Stimulated activated naive CD4-positive, alpha-beta T cell treated with Interleukin-2 at 50 U/mL for 16 hours (primary cell): Measurements from ENCODE around the gene UGT1A9.
"Not testable (repeated sequence)": the region's sequence is repeated elsewhere in the genome, so short reads cannot be mapped to it uniquely, and the experiment has no call there.

Experiments
- DNase-seq: peaks from one replicate; lab custom pipeline; 2025; lab: John Stamatoyannopoulos, UW

Gene UGT1A9

DNA sequence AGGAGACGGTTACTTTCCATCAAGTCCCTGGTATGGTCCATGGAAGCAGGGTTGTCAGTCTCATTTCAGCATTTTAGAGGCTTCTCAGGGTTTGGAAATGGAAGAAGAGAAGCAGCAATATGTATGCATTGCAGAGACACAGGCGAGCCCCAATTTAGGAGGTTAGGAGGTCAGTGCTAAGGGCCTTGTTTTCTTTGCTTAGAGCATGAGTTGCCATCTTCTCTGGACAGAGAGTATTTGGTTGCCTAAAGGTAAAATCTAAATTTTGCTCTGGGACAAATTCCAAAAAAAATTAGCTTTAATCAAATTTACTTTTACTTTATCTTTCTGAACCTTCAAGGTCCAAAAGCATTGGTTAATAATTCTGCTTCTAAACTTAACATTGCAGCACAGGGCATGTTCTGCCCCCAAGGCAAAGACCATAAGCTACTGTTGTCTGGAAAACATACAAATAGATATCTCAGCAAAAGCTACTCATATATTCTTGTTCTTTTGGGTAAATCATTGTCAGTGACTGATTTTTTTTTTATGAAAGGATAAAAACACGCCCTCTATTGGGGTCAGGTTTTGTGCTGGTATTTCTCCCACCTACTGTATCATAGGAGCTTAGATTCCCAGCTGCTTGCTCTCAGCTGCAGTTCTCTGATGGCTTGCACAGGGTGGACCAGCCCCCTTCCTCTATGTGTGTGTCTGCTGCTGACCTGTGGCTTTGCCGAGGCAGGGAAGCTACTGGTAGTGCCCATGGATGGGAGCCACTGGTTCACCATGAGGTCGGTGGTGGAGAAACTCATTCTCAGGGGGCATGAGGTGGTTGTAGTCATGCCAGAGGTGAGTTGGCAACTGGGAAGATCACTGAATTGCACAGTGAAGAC, at the start of gene UGT1A9:
TSS of gene UGT1A9 (plus strand) at position 609 of the 872 bp plus-strand sequence. CDS start at position 646, 37 bp downstream.
- DNase-seq, result no peak

DNA sequence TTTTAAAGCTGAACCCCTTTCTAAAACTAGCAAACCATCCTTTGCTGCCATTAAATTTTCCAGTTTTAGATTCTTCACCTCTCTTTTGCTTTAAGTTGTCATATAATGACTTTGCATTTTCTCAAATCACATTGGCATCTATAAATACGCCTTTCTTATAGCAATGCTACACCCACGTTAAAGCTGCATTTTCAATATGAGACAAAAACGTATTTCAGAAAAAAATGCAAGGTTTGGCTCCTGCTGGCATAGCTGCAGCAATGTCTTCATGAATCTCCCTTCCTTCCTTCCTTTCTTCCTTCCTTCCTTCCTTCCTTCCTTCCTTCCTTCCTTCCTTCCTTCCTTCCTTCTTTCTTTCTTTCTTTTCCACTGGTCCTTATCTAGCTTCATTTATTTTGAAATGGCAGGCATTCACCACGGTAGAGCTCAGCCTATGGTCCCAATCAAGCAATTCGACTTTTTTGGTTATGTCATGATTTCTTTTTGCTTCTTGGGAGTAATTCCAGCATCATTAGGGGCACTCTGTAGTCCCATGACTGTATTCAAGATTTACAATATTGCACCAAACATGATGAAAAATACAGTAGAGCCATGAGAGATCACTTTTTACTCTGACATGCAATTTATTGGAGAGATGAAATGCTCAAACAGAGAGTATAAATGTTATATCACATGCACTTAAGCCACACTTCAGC, 44.2 kb upstream of the UGT1A9 start:
- no peak for DNase-seq

DNA sequence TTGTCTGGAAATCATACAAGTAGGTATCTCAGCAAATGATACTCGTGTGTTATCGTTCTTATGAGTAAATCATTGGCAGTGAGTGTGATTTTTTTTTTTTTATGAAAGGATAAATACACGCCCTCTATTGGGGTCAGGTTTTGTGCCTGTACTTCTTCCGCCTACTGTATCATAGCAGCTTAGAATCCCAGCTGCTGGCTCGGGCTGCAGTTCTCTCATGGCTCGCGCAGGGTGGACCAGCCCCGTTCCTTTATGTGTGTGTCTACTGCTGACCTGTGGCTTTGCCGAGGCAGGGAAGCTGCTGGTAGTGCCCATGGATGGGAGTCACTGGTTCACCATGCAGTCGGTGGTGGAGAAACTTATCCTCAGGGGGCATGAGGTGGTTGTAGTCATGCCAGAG, 35.4 kb upstream of the UGT1A9 start, which contains the start of gene UGT1A10:
TSS of gene UGT1A10 (plus strand) at position 143 of the 400 bp plus-strand sequence. CDS start at position 218, 75 bp downstream.
- DNase-seq, result not testable (repeated sequence)

DNA sequence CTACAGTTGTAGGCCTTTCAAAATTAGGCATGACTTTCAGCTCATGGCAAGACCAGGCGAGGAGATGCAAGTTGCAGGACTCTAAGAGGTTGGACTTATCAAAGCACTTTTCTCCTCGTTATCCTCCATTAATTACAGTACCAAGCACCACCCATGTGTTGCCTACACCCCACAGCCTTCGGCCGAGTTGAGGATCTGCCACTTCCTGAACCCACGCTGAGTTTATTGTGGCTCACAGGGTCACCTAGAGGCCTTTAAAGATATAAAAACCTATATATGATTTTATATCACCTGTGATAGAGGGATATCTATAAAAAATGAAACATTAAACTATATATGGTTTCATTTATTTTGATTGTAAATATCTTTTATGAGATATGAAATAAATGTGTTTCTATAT, 32.9 kb upstream of the UGT1A9 start:
- no peak for DNase-seq

DNA sequence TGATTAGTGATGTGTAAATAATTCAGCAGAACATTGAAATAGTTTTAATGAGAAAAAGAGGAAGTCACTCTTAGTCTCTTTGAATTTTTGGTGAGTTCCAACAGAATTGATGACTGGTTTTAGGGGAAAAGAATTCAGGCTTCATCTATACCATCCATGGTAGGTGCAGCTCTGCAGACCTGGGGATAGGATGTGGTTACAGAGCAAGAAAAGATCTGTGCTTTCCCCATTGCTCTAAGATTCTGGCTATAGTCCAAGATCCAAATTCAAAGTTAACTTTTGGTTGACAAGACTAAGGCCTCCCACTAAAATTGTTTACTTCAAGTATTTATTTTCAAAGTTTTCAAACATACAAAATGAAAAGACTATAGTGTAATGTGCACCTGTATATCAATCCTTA, 31.8 kb upstream of the UGT1A9 start:
- DNase-seq, result no peak

DNA sequence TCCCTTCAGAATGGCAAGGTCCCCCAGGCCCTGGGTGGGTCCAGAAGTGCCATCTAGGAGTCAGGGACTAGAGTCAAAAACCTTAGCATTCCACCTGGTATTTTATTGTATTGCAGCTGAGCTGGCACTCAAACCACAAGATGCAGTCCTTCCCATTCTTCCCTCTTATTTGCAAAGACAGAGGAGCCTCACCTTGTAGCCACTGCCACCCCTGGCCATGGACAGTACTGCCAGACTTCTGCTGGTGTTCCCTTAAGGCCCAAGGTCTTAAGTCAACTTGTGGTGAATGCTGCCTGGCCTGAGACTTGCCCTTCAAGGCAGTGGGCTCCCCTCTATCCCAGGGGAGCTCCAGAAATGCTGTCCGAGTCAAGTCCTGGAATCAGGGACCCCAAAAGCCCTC, 28.6 kb upstream of the UGT1A9 start:
- no peak for DNase-seq

DNA sequence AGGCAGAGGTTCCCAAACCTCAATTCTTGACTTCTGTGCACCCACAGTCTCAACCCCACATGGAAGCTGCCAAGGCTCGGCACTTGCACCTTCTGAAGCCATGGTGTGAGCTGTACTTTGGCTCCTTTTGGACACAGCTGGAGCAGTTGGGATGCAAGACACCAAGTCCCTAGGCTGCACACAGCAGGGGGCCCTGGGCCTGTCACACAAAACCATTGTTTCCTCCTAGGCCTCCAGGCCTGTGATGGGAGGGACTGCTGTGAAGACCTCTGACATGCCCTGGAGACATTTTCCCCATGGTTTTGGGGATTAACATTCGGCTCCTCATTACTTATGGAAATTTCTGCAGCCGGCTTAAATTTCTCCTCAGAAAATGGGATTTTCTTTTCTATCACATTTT, 25.7 kb upstream of the UGT1A9 start:
- not testable (repeated sequence) for DNase-seq

DNA sequence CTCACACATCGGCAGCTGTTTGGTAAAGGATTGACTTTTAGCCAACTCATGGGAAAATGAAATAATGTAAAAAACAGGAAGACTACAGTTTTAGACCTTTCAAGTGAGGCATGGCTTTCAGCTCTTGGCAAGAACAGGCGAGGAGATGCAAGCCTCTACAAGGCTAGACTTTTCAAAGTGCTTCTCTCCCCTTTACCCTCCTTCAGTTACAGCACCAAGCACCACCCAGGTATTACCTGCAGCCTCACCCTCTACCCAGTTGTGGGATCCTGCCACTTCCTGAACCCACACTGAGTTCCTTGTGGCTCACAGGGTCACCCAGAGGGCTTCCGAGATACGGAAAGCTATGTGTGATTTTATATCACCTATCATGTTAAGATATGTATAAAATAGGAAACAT, 20.7 kb upstream of the UGT1A9 start:
- no peak for DNase-seq

DNA sequence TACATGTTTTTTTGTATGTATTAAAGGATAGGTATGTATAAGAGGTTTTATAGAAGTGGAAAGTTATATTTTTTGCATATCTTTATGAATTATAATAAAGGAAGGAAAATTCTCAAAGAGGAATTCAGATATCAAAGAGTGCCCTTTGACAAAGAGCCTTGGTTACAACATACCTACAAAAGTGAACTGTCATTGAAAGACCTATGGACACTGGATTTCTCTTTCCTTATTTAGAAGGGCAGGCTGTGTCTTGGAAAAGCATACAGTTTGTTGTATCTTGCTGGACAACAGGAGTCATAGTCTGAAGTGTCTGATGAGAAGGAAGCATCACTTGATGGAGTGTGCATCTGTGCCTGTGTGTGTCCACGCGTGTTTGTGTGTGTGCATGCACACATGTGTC, 20.3 kb upstream of the UGT1A9 start:
- DNase-seq, result no peak

DNA sequence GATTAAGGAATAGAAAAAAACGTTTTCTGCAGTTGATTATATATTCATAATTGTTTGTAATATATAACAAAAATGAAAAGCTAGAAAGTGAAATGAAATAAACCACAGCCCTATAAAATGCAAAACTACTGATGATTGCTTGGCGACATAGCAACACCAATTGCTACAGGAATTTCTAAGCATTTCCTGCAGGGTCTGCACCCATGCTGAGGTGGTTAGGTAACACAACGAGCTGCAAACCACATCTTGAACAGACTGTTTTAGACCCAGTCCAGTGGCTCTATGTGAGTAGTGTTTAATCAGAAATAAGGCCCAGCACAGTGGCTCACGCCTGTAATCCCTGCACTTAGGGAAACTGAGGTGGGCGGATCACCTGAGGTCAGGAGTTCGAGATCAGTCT, 17.2 kb upstream of the UGT1A9 start:
- DNase-seq, result no peak

DNA sequence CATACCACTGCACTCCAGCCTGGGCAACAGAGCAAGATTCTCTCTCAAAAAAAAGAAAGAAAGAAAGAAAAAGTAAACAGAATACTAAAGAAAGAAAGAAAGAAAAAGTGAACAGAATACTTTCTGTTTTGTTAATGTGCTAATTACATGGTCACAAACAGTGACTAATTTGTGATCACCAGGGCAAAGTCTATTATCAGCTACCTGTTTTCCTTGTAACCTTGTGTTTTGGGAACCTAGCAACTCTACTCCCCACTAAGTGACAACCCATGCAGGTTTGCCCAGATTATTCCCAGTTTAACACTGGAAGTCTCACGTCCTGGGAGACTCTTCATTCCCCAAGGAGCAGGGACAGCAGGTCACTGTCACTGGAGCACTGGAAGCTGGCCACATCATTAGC, 16.7 kb upstream of the UGT1A9 start:
- DNase-seq, result no peak

DNA sequence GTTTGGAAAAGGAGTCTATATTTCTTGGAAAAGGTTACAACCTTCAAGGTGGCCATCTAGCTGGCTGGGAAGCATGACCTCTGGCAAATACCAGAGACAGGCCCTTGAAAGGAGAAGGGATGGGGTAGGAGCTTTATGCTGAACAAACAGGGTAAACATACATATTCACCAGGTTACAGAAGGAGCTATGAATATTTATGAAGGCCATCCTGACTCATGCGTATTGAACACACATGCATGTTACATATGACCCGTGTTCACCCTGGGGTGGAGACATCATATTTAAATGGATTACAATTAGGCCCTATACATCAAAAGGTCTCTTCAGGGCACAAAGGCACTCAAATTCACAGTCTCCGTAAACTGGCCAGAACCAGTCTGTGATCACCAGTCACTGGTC, 15.8 kb upstream of the UGT1A9 start:
- not testable (repeated sequence) for DNase-seq

DNA sequence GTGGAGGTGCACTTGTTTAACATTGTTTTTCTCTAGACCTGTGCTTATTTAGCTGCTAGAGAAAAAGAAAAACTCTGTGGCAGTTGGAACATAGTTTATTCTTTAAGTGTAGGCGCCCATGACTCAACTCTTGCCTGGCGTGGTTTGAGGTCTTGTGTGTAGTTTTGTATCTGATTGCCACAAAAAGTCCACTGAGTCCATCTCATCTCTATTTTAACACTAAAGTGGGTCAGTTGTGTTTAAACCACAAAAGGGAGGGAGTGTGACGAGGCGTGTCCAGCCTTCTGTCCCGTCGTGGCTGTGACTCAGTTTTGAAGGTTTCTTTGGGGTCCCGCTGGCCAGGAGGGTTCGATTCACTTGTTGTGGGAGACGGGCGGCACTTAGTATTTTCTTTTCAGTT, 15.3 kb upstream of the UGT1A9 start:
- DNase-seq, result no peak

DNA sequence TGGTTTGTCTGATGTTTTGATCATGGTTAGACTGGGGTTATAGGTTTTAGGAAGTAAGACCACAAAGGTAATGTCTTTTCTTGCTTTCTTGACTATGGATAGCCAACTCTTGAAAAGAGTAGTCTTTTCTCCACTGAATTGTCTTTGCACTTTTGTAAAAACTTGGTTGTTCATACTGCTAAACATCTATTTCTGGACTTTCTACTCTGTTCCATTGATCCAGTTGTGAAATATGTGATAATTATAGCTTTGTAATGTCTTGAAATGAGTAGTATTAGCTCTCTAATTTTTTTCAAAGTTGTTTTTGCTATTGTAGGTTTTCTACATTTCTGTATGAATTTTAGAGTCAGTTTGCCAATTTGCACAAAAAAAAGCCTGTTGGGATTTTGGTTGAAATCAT, 13.1 kb upstream of the UGT1A9 start:
- DNase-seq, result no peak

DNA sequence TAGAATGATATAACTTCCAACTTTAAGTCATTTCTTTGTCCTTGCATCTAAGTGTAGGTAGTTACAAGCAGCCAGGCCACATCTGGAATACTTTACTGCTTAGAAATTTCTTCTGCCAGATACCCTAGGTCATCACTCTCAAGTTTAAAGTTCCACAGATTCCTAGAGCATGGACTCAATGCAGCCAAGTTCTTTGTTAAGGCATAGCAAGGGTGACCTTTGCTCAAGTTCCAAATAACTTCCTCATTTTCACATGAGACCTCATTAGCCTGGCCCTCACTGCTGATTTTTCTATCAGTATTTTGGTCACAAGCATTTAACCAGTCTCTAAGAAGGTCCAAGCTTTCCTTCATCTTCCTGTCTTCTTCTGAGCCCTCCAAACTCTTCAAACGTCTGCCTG, 7.8 kb upstream of the UGT1A9 start:
- no peak for DNase-seq

DNA sequence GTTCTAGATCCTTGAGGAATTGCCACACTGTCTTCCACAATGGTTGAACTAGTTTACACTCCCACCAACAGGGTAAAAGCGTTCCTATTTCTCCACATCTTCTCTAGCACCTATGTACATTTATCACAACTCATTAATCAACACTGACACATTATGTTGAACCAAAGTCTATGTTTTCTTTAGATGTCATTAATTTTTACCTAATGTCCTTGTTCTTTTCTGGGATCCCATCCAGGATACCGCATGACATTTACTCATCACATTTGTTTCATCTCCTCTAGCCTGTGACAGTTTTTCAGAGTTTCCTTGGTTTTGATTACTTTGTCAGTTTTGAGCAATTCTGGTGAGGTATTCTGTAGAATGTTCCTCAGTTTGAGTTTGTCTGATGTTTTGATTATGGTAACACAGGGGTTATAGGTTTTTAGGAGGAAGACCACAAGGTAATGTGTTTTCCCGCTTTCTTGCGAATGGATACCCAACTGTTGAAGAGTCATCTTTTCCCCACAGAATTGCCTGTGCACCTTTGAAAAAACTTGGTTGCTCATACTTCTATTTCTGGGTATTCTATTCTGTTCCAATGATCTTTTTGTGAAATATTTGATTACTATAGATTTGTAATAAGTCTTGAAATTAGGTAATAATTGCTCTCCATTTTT, 3.0 kb upstream of the UGT1A9 start:
- DNase-seq, result no peak

DNA sequence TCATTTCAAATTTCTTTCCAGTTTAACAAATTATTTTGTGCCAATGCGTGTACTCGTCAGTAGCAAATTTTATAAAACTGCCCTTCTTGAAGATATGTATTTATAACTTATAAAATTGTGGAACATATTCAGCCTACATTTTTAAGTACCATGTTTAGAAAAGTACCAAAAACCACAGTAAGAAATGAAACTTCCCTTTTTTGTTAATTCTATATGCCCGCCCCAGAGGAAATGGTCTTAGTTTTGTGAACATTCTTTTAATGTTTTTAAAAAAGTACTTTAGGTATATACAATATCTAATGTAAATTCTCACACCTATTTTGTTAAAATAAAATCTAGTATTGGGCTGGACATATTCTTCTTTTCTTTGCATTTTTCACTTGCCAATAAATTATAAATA, 1.2 kb downstream of the UGT1A9 start:
- no peak for DNase-seq

DNA sequence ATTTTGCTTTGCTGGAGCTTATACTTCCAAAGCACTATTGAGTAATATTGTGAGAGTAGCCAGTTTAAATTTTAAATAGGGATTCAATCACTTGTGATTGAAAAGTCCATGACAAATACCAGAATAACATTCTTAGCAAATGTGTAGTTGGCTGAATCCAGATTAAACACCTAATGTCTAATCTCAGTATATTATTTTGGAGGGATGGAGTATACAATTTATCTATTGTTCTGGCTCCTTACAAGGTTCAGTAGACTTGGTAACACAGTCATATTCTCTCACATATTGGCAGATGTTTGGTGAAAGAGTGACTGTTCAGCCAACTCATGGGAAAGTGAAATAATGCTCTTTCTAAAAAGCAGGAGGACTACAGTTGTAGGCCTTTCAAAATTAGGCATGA, 2.2 kb downstream of the UGT1A9 start:
- DNase-seq, result no peak

DNA sequence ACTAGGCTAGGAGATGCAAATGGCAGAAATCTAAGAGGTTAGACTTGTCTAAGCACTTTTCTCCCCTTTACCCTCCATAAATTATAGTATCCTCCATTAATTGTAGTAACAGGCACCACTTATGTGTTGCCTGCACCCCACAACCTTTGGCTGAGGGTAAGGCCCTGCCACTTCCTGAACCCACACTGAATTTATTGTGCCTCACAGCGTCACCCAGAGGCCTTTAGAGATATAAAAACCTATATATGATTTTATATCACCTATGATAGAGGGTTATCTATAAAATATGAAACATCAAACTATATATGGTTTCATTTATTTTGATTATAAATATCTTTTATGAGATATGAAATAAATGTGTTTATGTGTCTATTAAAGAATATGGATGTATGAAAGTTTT, 2.6 kb downstream of the UGT1A9 start:
- no peak for DNase-seq

DNA sequence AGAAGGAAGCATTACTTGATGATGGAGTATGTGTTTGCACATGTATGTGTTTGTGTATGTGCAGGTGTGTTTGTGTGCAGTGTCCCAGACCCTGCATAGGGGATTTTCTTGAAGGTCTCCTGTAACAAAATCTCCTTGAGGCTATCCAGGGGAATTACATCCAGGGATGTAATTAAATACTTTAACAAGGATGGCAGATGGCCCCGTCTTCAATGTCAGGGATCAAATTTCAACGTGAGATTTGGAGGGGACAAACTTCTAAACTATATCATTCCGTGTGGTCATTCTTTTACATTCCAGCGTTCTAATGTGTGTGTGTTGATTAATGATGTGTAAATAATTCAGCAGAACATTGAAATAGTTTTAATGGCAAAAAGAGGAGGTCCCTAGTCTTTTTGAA, 3.3 kb downstream of the UGT1A9 start:
- no peak for DNase-seq

DNA sequence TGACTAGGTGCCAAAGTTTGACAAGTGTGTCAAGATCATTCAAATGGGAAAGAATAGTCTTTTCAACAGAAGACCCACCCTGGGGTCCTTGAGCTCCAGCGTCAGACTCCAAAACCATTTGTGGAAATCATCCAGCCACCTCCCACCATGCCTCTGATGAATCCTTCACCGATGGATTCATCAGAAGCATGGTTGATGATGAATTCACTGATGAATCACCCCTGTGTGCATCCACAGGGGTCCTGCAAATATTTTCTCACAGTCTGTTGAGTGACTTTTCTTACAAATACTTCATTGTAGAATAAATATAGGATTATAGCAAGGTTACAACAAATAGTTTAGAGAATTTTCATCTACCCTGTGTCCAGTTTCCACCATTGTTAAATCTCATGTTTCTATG, 4.3 kb downstream of the UGT1A9 start:
- DNase-seq, result no peak

DNA sequence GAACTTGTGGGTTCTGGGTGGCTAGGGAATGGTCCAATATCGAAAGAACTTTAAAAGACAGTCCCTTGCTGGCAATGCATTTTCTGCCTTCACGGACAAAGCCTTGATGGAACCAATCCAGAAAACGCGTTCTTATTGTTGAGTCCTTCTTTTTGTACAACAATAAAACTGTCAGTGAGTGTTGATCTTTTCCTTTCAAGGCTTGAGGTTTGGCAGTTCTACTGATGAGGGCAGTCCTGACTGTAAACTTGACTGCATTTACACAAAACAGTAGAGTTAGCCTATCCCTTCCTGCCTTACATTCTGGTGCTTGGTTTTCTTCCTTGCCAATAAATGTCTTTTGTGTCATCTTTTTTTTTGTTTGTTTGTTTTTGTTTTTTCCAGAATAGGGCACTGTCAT, 7.5 kb downstream of the UGT1A9 start:
- DNase-seq, result no peak
